ENCODE measurements around the gene DSP. TPM values are rescaled to one million over a fixed set of nuclear protein-coding genes. Genes with fewer than 3 reads are reported as not detected.

Gene DSP
- total RNA-seq, 2 experiments from 2014 or later: 0.07 to 0.25 TPM

- Mint-ChIP-seq H3K4me3 (no peak overlapping the region), H3K36me3 (ENCODE audit: low read depth) (no peaks in the 10 kb centered on the region), H3K4me1 (ENCODE audit: low read depth) (no peaks in the 10 kb centered on the region), H3K9me3 (no peaks in the 10 kb centered on the region), H3K27me3 (peaks cover 28% of the 10 kb centered on the region), H3K27ac (no peak overlapping the region)
- ATAC-seq (no peak), DNase-seq (no peak)
- TF ChIP-seq CTCF (IDR thresholded peaks at IDR 0.05): no peak
- CTCF ChIA-PET: no interaction called here
- POLR2A ChIA-PET: no interaction called here
- intact Hi-C loops (cut with micrococcal nuclease): no loop called here
These were observed 17.3 kb downstream of the DSP start for GRCh38 chr6:7558781-7559180.

- no peaks in the 10 kb centered on the region for H3K9me3 Mint-ChIP-seq
- H3K4me1 Mint-ChIP-seq (ENCODE audit: low read depth): no peaks in the 10 kb centered on the region
- CTCF ChIA-PET: no interaction called here
- no peak overlapping the region for H3K27ac Mint-ChIP-seq
- POLR2A ChIA-PET: no interaction called here
- DNase-seq (no peak), ATAC-seq (no peak)
- TF ChIP-seq CTCF (IDR thresholded peaks at IDR 0.05): no peak
- intact Hi-C loops (cut with micrococcal nuclease): no loop called here
- H3K4me3 Mint-ChIP-seq: no peak overlapping the region
- peaks cover 30% of the 10 kb centered on the region for H3K27me3 Mint-ChIP-seq
- no peaks in the 10 kb centered on the region for H3K36me3 Mint-ChIP-seq (ENCODE audit: low read depth)
These were observed 17.7 kb downstream of the DSP start for GRCh38 chr6:7559196-7559595.

- intact Hi-C loops (cut with micrococcal nuclease): no loop called here
- no peak for TF ChIP-seq CTCF (IDR thresholded peaks at IDR 0.05)
- no peaks in the 10 kb centered on the region for H3K9me3 Mint-ChIP-seq
- DNase-seq (no peak), ATAC-seq (no peak)
- H3K4me1 Mint-ChIP-seq (ENCODE audit: low read depth): no peaks in the 10 kb centered on the region
- H3K27me3 Mint-ChIP-seq: peaks cover 30% of the 10 kb centered on the region
- H3K4me3 Mint-ChIP-seq: no peak overlapping the region
- CTCF ChIA-PET: no interaction called here
- no peak overlapping the region for H3K27ac Mint-ChIP-seq
- POLR2A ChIA-PET: no interaction called here
- no peaks in the 10 kb centered on the region for H3K36me3 Mint-ChIP-seq (ENCODE audit: low read depth)
These were observed 18.3 kb downstream of the DSP start for GRCh38 chr6:7559651-7560385.

DNA sequence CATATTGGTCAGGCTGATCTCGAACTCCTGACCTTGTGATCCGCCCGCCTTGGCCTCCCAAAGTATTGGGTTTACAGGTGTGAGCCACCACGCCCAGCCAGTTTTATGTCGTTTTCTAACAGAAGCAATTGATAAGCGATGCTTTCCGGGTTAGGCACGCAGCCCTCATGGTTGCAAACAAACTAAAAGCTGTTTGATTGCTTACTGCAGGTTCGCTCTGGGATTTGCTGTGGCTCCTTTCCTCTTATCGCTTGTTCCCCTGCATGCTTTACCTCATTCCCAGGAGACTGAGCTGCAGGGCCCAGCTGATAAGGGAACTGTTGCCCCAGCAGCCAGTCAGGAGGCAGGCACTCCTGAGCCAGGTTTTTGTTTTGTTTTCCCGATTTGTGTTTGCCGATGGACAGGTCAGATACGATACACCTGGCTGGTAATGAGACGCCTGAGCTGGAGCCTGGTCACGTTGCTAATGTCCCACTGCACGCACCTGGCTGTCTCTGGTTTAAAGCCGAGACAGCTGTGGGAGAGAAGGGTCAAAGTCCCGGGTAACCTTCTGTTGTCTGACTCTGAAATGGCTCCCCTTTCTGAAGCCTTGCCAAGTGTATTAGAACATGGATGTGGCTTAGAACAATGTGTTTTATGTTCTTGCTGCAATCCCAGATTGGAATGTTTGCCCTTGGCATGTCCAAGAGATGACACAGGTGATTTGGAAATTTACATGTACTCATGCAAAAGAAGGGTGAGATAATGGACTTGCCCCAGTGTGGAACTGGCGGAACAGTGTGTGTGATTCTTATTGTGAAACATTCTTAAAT is 19.9 kb downstream of the DSP start:
- intact Hi-C loops (cut with micrococcal nuclease): no loop called here
- CTCF ChIA-PET: no interaction called here
- no peak for TF ChIP-seq CTCF (IDR thresholded peaks at IDR 0.05)
- H3K4me3 Mint-ChIP-seq: no peak overlapping the region
- no peak for ATAC-seq
- peaks cover 26% of the 10 kb centered on the region for H3K27me3 Mint-ChIP-seq
- H3K9me3 Mint-ChIP-seq: no peaks in the 10 kb centered on the region
- H3K36me3 Mint-ChIP-seq (ENCODE audit: low read depth): no peaks in the 10 kb centered on the region
- DNase-seq: no peak
- POLR2A ChIA-PET: no interaction called here
- no peak overlapping the region for H3K27ac Mint-ChIP-seq
- no peaks in the 10 kb centered on the region for H3K4me1 Mint-ChIP-seq (ENCODE audit: low read depth)

- Mint-ChIP-seq H3K9me3 (no peaks in the 10 kb centered on the region), H3K27ac (no peak overlapping the region), H3K27me3 (peaks cover 25% of the 10 kb centered on the region), H3K36me3 (ENCODE audit: low read depth) (no peaks in the 10 kb centered on the region), H3K4me3 (no peak overlapping the region), H3K4me1 (ENCODE audit: low read depth) (no peaks in the 10 kb centered on the region)
- CTCF ChIA-PET: no interaction called here
- POLR2A ChIA-PET: no interaction called here
- no peak for DNase-seq
- TF ChIP-seq CTCF (IDR thresholded peaks at IDR 0.05): no peak
- no peak for ATAC-seq
- intact Hi-C loops (cut with micrococcal nuclease): no loop called here
These were observed 21.3 kb downstream of the DSP start for GRCh38 chr6:7562769-7563168.

All from activated CD8-positive, alpha-beta T cell treated with anti-CD3 and anti-CD28 coated beads for 36 hours (primary cell).